Epithelial cell of proximal tubule (primary cell): ENCODE results near the gene MTHFD1. TPM values are rescaled to one million over a fixed set of nuclear protein-coding genes. Genes with fewer than 3 reads are reported as not detected.

Experiments used
- DNase-seq: peaks from one replicate; pipeline ENCODE4 v3.0.0-alpha.2; 2011; ENCODE audit warnings: low read depth
- H3K4me3 ChIP-seq: 2 replicates; pipeline ENCODE4 v1.5.1; 2011; ENCODE audit warnings: low read depth, mild to moderate bottlenecking, low read length
- total RNA-seq: library from RNA; depleted of rRNA; stranded (reverse); fragments of >200 nt; gene quantifications from 2 replicates; pipeline ENCODE4 v1.2.3, GENCODE V29; 2015
- TF ChIP-seq, protein P1 (sequence below): conservative IDR thresholded peaks from 2 replicates; pipeline ENCODE4 v1.5.1; 2012; ENCODE audit warnings: low read depth, mild to moderate bottlenecking, low read length

The MTHFD1 gene
- total RNA-seq, 1 donor from 2014 or later: 42.1 TPM

GRCh38 chr14:64507376-64508156, 119.4 kb downstream of the MTHFD1 start:
- H3K4me3 ChIP-seq: peak overlapping the region; percentile 34
- TF ChIP-seq, protein P1, sequence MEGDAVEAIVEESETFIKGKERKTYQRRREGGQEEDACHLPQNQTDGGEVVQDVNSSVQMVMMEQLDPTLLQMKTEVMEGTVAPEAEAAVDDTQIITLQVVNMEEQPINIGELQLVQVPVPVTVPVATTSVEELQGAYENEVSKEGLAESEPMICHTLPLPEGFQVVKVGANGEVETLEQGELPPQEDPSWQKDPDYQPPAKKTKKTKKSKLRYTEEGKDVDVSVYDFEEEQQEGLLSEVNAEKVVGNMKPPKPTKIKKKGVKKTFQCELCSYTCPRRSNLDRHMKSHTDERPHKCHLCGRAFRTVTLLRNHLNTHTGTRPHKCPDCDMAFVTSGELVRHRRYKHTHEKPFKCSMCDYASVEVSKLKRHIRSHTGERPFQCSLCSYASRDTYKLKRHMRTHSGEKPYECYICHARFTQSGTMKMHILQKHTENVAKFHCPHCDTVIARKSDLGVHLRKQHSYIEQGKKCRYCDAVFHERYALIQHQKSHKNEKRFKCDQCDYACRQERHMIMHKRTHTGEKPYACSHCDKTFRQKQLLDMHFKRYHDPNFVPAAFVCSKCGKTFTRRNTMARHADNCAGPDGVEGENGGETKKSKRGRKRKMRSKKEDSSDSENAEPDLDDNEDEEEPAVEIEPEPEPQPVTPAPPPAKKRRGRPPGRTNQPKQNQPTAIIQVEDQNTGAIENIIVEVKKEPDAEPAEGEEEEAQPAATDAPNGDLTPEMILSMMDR: no peak
- DNase-seq: no peak

GRCh38 chr14:64508215-64508776, 120.1 kb downstream of the MTHFD1 start:
- TF ChIP-seq, protein P1: no peak
- no peak for DNase-seq
- H3K4me3 ChIP-seq: no peak overlapping the region

- no peak overlapping the region for H3K4me3 ChIP-seq
- TF ChIP-seq, protein P1: no peak
- no peak for DNase-seq
Observed at GRCh38 chr14:64509036-64509435, 120.9 kb downstream of the MTHFD1 start.

Other genes starting within 250 kb of the MTHFD1 start
- under 0.01 and 0.06 TPM in 2 replicates for gene ESR2, start 94.0 kb upstream of the MTHFD1 start, total RNA-seq
- 0.69 and 2.2 TPM in 2 replicates for gene AKAP5, start 77.1 kb downstream of the MTHFD1 start, total RNA-seq
- gene ZBTB25, start 115.5 kb downstream of the MTHFD1 start, total RNA-seq: 2.4 and 2.6 TPM in 2 replicates
- gene ZBTB1, start 116.4 kb downstream of the MTHFD1 start, total RNA-seq: 20.8 and 26.7 TPM in 2 replicates
- gene HSPA2, start 152.4 kb downstream of the MTHFD1 start, total RNA-seq: 23.9 and 25.6 TPM in 2 replicates
- gene PPP1R36, start 161.6 kb downstream of the MTHFD1 start, total RNA-seq: 0.12 and 1.8 TPM in 2 replicates